Ovary (tissue), 9 donors: ENCODE results near the gene RAET1E. TPM values are rescaled to one million over a fixed set of nuclear protein-coding genes. Genes with fewer than 3 reads are reported as not detected.
"Not testable (repeated sequence)": the region's sequence is repeated elsewhere in the genome, so short reads cannot be mapped to it uniquely, and the experiment has no call there.

Experiments
- DNase-seq, 5 donors: peaks; one replicate each; pipeline ENCODE4 v3.0.0-alpha.2; 2019 to 2020
- H3K27ac ChIP-seq, 2 donors: fragments of 200-600 bp; one replicate each; pipeline versions ENCODE4 v1.5.1 to v1.8.0; 2019 to 2022
- H3K27me3 ChIP-seq: fragments of 200-600 bp; one replicate; pipeline ENCODE4 v1.8.0; 2022
- H3K36me3 ChIP-seq: fragments of 200-600 bp; sonication (generic); one replicate; pipeline ENCODE4 v1.5.1; 2019
- H3K4me1 ChIP-seq: one replicate; pipeline ENCODE4 v1.8.1; 2013; ENCODE audit warnings: mild to moderate bottlenecking, moderate library complexity; ENCODE audit not compliant: insufficient read depth
- H3K4me3 ChIP-seq: fragments of 200-600 bp; sonication (generic); one replicate; pipeline ENCODE4 v1.5.1; 2017
- H3K9me3 ChIP-seq, 2 donors: fragments of 200-600 bp in 1 of 2; sonication (generic) in 1 of 2; one replicate each; pipeline versions ENCODE4 v1.5.1 to v1.8.1; 2013 to 2019; ENCODE audit warnings: mild to moderate bottlenecking in 1 of 2, moderate library complexity in 1 of 2
- CTCF ChIP-seq, 3 donors: fragments of 450-650 bp in 2 of 3; fragments of 200-600 bp in 1 of 3; IDR thresholded peaks; one replicate each; pipeline versions ENCODE4 v1.5.1 to v1.8.0; 2016 to 2022; ENCODE audit warnings: antibody characterized with exemption in 3 of 3, mild to moderate bottlenecking in 1 of 3
- EP300 ChIP-seq: sonication (generic); formaldehyde crosslinking; IDR thresholded peaks from one replicate; pipeline ENCODE4 v1.6.1; 2017; ENCODE audit warnings: antibody characterized with exemption
- POLR2A ChIP-seq: fragments of 450-650 bp; IDR thresholded peaks from one replicate; pipeline ENCODE4 v1.6.1; 2017; ENCODE audit warnings: antibody characterized with exemption, mild to moderate bottlenecking, moderate library complexity
- WGBS, 3 donors: extraction: QIAGEN DNeasy Blood & Tissue Kit in 1 of 3; methylation state at CpG; one replicate each; pipeline versions ENCODE4 v1.1.5 to v1.1.7; 2013 to 2017; 5-methylcytosine and 5-hydroxymethylcytosine counted together
- intact Hi-C, 4 donors: fragments of 100-400 bp; cut with DNase I; formaldehyde crosslinking; loops; one replicate each; pipeline versions ENCODE4 v1.11.0 to v1.15.1; 2022 to 2023
- polyA plus RNA-seq, 2 donors: library from polyadenylated mRNA; stranded (reverse); fragments of 200-250 nt in 1 of 2; fragments of 350-450 nt in 1 of 2; fragmentation: Illumina TruSeq in 1 of 2; extraction: RNeasy Lipid Tissue Mini Kit (QIAGEN cat#74804) in 1 of 2; gene quantifications; one replicate each; pipeline ENCODE4 v1.2.3, GENCODE V29; 2013 to 2014
- total RNA-seq, 7 donors: library from RNA; depleted of rRNA in 2 of 7; stranded (reverse); fragments of >200 nt in 2 of 7; fragmentation: NEBNext Ultra II Directional in 3 of 7; extraction: Animal tissue kit (Norgen Biotek cat#: 25700) in 3 of 7; gene quantifications; one replicate each; pipeline versions ENCODE4 v1.1.0 to v1.2.4, GENCODE V29; 2016 to 2023
- donor health status: DM: no; HTN: no; CAD: no; lungs with moderate emphysema.
- donor health status: DM: no; HTN: no; CAD: no.
- donor health status: Bipolar disorder and iron deficiency.
- donor health status: DM: yes; HTN: yes; CAD: no.
- donor health status: DM: no; HTN: no; CAD: no.
- donor health status: DM: yes; HTN: yes; CAD: no.

The RAET1E gene
- total and polyA plus RNA-seq, 9 donors = 0.11 to 0.69 (median 0.22) TPM; not detected in 3

- 0% methylated on average over 37 to 40 of the region's 40 CpGs for WGBS, 3 donors
Observed at GRCh38 chr6:149922642-149923326, 24.9 kb upstream of the RAET1E start, which contains the start of gene RAET1G. TSS of gene RAET1G (minus strand) at chr6:149923121. CDS start at chr6:149923010, 111 bp downstream.

GRCh38 chr6:149922091-149922490, 24.2 kb upstream of the RAET1E start:
- not testable (repeated sequence) for H3K27me3 ChIP-seq, H3K27ac ChIP-seq, H3K36me3 ChIP-seq, H3K4me1 ChIP-seq, H3K4me3 ChIP-seq, H3K9me3 ChIP-seq
- WGBS, 3 donors = 30 to 49% (median 41%) methylated on average over 5 of the region's 5 CpGs
- DNase-seq = peak in 2 of 5 donors; percentile 22 to 29
- intact Hi-C loops = loop anchor here in 3 of 4 donors (5.0 to 10.0 kb wide), 3 partner anchors 57 to 377 kb away; partner anchors contain the start of genes LRP11 (in 1 of the 3) and PPIL4 (in 1 of the 3)

More at GRCh38 chr6:149922642-149923326, 24.9 kb upstream of the RAET1E start, which contains the start of gene RAET1G:
- Histone ChIP-seq H3K9me3 (no peaks in the 10 kb centered on the region), H3K36me3 (no peaks in the 10 kb centered on the region), H3K4me1 (peaks cover 7% of the 10 kb centered on the region), H3K27ac (no peak within 1 kb of the TSS), H3K27me3 (no peaks in the 10 kb centered on the region), H3K4me3 (peak within 1 kb of the TSS; percentile 47)
- intact Hi-C loops = loop anchor here in 3 of 4 donors (5.0 to 10.0 kb wide), 3 partner anchors 58 to 378 kb away; partner anchors contain the start of genes LRP11 (in 1 of the 3) and PPIL4 (in 1 of the 3)
- DNase-seq = peak; percentile 93 to 97 (median 94)
- TF ChIP-seq EP300 (no peak), POLR2A (no peak), CTCF (IDR thresholded peaks at IDR 0.05) (no peak)

- Histone ChIP-seq H3K9me3 (no peaks in the 10 kb centered on the region), H3K27ac (no peak overlapping the region), H3K36me3 (no peaks in the 10 kb centered on the region), H3K4me3 (no peak overlapping the region), H3K4me1 (peaks cover 7% of the 10 kb centered on the region), H3K27me3 (no peaks in the 10 kb centered on the region)
- DNase-seq = peak in 2 of 5 donors; percentile 16 to 18
- WGBS, 3 donors = 78 to 91% (median 90%) methylated on average over 6 of the region's 6 CpGs
- intact Hi-C loops = loop anchor here in 3 of 4 donors (5.0 to 10.0 kb wide), 3 partner anchors 57 to 377 kb away; partner anchors contain the start of genes LRP11 (in 1 of the 3) and PPIL4 (in 1 of the 3)
- TF ChIP-seq POLR2A (no peak), CTCF (IDR thresholded peaks at IDR 0.05) (no peak), EP300 (no peak)
Observed at GRCh38 chr6:149921361-149921760, 23.4 kb upstream of the RAET1E start.

- intact Hi-C loops = loop anchor here in 3 of 4 donors (5.0 to 10.0 kb wide), 3 partner anchors 55 to 375 kb away; partner anchors contain the start of genes LRP11 (in 1 of the 3) and PPIL4 (in 1 of the 3)
- WGBS, 3 donors = 88 to 93% (median 89%) methylated on average over 4 of the region's 4 CpGs
- H3K9me3 ChIP-seq = no peaks in the 10 kb centered on the region
- H3K4me1 ChIP-seq = peaks cover 2% of the 10 kb centered on the region
- DNase-seq = peak in 2 of 5 donors; percentile 7 to 26
- H3K27me3 ChIP-seq = no peaks in the 10 kb centered on the region
- no peak overlapping the region for H3K4me3 ChIP-seq
- TF ChIP-seq CTCF (IDR thresholded peaks at IDR 0.05) = no peak
- no peak for TF ChIP-seq POLR2A
- no peak for TF ChIP-seq EP300
- H3K27ac ChIP-seq = no peak overlapping the region
- H3K36me3 ChIP-seq = no peaks in the 10 kb centered on the region
Observed at GRCh38 chr6:149919834-149920225, 21.9 kb upstream of the RAET1E start.

GRCh38 chr6:149919126-149919833, 21.4 kb upstream of the RAET1E start:
- 83 to 84% (median 84%) methylated on average over 11 of the region's 11 CpGs for WGBS, 3 donors
- H3K27me3 ChIP-seq, H3K4me3 ChIP-seq, H3K36me3 ChIP-seq, H3K27ac ChIP-seq, H3K4me1 ChIP-seq, H3K9me3 ChIP-seq, intact Hi-C loops: not testable (repeated sequence)
- DNase-seq = peak in 1 of 5 donors; percentile 4
